OCI-LY3 (cell line): ENCODE data around the gene DTNA.

Experiments
- CTCF ChIP-seq: fragments of 200-600, 300-600 bp; sonication (generic); IDR thresholded peaks from 2 replicates; pipeline ENCODE4 v1.5.1; 2014; ENCODE audit warnings: antibody characterized with exemption, low read length, low read depth
- EZH2phosphoT487 ChIP-seq: fragments of 200-600 bp; shearing (Covaris generic); IDR thresholded peaks from 2 replicates; pipeline ENCODE4 v1.6.1; 2018; ENCODE audit warnings: antibody characterized with exemption, mixed run types, low read depth

GRCh38 chr18:34808389-34808788, 98.3 kb downstream of the DTNA start:
- TF ChIP-seq CTCF (no peak), EZH2phosphoT487 (no peak)
